NCI-H2227 treated with DMSO at 0.1 percent for 48 hours (cell line): ENCODE data around the gene VRK1.
A peak's percentile ranks its signal among the peaks of the same experiment; 100 is the strongest.
"Not testable (repeated sequence)": the region's sequence is repeated elsewhere in the genome, so short reads cannot be mapped to it uniquely, and the experiment has no call there.

Source experiments
- DNase-seq: peaks from one replicate; lab custom pipeline; 2025; lab: John Stamatoyannopoulos, UW

Gene VRK1

DNA sequence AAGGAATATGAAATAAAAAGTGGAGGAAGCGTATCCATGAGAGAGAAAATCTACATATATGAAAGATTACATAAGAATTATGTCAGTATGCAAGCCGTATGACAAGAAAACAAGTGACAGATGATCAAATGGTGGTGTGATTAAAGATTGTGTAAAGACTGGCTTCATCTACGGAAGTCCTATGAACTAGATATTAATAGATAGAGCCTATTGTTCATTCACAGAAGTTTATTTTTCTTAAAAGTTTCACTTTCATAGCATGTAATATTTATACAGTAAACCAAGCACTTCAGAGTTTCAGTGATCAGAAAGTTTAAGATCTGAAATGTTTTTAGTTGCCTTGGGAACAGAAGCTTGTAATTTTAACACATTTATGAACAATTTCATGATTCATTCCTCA, 84.5 kb downstream of the VRK1 start:
- DNase-seq: no peak

DNA sequence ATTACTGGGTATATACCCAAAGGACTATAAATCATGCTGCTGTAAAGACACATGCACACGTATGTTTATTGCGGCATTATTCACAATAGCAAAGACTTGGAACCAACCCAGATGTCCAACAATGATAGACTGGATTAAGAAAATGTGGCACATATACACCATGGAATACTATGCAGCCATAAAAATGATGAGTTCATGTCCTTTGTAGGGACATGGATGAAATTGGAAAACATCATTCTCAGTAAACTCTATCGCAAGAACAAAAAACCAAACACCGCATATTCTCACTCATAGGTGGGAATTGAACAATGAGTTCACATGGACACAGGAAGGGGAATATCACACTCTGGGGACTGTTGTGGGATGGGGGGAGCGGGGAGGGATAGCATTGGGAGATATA, 86.8 kb downstream of the VRK1 start:
- DNase-seq: not testable (repeated sequence)

DNA sequence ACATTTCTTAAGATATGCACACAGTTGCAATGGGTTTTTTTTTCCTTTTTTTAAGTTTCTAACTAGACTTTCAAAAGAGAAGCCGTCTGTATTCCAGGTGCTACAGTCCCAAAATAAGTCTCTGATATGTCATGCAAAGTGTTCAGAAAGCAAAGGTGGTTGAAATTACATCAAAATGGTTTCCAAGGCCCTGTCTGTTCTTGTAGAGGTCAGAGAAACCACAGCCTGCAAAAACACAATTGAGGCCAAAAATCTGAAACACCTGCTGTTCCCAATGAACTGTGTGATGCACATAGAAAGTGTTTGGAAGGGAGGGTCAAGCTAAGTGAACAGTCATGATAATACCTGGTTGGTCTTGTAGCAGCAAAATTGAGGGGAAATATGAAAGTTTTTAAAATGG, 91.0 kb downstream of the VRK1 start:
- peak; percentile 75 for DNase-seq

DNA sequence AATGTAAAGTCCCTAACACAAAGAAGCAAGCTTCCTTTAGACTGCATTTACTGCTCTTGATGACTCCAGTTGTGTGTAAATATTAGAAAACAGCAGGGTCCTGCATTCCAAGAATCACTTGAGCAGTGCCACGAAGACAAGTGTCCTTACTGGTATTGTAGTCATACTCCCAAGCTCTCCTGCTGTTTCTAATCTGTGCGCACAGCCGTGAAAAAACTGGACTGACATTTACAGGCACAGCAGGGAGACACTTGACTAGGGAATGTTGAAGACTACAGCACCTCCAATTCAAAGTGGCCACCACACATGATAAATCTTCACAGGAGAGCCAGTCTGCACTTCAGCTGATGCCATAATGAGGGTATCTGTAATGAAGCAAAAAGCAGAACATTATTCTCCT, 91.4 kb downstream of the VRK1 start:
- peak; percentile 85 for DNase-seq

- peak; percentile 77 for DNase-seq
Observed at GRCh38 chr14:96889091-96889490, 91.9 kb downstream of the VRK1 start.

GRCh38 chr14:96893966-96894622, 96.9 kb downstream of the VRK1 start:
- no peak for DNase-seq

DNA sequence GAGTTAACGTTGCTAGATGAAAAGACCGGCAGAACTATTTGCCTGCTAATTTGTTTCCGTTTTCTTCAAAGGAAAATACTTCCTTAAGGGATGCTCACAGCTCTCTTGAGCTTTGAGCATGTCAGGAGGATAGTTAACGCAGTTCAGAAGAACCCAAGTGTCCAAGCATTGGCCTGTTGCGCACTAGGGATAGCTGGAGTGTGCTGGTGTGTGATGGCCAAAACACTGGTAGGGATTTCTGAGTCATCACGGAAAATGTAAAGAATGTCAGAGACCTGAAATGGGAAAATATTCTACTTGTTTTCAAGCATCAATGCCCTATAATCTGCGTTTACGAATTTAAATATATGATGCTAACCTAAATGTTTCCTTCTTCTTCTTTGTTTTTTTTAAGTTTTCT, 97.8 kb downstream of the VRK1 start:
- no peak for DNase-seq

DNA sequence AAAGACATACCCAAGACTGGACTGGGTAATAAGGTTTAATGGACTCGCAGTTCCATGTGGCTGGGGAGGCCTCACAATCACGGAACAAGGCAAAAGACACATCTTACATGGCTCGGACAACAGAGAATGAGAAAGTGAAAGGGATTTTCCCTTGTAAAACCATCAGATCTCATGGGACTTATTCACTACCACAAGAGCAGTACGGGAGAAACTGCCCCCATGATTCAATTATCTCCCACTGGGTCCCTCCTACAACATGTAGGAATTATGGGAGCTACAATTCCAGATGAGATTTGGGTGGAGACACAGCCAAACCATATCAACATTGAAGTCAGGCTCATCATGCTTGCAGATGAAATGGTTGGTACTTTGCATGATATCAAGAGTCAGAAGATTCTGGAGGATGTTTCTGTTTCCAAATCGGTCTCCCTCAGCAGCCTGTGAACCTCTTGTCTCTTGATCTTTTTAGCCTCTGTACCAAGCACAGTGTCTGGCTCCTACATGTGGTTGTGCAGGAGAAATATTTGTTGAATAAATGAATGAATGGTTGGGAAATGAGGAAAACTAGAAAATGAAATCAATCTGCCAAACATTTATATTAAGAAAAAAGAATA, 98.6 kb downstream of the VRK1 start:
- no peak for DNase-seq

GRCh38 chr14:96897184-96897583, 100.0 kb downstream of the VRK1 start:
- no peak for DNase-seq

DNA sequence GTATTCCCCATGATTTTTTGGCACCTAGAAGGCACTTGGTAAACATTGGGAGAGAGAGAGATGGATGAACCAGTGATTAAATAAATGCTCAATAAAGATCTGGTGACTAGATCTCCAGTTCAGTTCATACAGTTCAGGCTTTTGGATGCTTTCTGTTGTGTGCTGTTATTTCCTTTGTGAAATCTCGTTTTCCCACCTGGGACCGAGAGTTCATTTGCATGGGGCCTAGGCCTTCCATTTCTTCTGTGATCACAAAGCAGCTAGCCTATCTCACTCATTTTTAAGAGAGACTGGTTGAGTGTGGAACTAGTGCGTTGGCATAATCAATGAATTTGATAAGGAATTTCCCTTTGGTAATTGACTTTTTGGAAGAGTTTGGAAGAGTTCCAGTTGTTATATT, 104.0 kb downstream of the VRK1 start:
- DNase-seq: no peak

DNA sequence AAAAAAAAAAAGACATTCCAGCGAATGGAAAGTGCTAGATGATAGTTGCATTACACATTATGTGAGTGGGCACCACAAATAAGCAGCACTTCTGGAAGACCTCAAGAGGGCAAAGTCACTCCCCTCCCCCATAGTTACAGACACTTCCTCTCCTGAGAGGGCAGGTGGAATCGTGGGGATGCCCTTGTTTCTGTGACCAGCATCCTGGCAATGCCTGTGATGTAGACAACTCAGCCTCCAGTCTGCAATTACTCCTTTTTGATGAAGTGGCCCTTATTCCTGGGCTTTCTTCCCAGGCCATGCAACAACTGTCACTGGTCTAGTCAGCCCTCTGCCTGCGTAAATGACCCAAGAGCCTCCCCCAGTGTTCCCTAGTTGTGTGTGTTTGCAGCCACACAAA, 104.8 kb downstream of the VRK1 start:
- DNase-seq: peak; percentile 16

GRCh38 chr14:96903444-96904023, 106.4 kb downstream of the VRK1 start:
- no peak for DNase-seq

- DNase-seq: no peak
Observed at GRCh38 chr14:96904201-96904600, 107.0 kb downstream of the VRK1 start.

GRCh38 chr14:96905065-96905464, 107.9 kb downstream of the VRK1 start:
- no peak for DNase-seq

DNA sequence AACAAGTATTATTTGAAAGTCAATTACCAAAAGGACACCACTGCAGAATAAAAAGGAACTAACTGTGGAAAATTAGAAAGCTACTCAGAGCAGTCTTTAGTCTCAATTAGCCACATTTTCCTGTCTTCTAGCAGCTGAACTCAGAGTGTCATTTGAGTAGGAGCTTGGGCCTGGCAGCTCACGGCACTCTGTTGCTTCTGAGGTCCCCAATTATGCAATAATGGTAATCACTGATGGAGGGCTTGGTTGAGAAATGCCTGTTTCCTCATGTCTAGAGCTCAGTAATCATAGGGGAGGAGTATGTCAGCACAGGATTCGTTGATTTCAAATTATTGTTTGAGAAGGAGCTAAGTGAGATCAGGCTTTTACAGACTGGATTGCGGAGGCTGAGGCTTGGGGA, 108.6 kb downstream of the VRK1 start:
- DNase-seq: peak; percentile 49

DNA sequence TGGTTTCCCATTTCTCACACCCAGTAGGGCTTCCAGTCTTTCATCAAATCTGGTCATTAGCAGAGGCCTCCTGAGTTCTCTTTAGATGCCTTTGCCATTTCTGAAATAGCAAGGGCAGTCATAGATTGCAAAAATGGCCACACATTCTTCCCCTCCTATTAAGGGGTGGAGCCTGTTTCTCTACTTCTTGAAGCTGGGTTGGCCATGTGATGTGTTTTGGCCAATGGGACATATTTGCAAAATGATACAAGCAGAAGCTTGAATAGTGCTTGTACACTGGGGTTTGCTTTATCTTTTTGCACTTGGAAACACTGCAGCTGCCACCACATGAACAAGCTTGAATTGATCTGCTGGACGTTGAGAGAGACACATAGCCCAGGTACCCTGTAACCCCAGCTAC, 109.3 kb downstream of the VRK1 start:
- no peak for DNase-seq

DNA sequence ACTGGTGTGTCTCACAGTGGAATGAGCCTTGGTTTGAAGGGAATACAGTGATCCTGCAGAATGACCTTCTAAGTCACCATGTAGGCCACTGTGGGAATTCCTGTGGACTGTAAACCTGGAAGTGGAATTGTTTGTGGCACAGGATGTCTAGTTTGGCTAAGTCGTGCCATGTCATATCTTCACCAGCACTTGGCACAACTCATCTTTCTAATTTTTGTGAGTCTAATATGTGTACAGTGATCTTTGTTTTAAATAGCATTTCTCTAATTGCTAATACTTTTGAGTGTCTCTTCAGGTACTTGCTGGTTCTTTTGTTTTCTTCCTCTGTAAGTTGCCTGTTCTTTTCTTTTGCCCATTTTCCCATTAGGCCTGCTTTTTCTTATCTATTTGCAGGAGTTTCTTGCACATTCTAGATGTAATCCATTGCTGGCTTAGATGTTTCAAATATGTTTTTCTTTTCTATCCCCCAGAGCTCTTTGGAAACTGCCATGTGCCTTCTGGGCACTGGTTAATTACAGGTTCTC, 112.7 kb downstream of the VRK1 start:
- no peak for DNase-seq

GRCh38 chr14:96911499-96912149, 114.4 kb downstream of the VRK1 start:
- no peak for DNase-seq

DNA sequence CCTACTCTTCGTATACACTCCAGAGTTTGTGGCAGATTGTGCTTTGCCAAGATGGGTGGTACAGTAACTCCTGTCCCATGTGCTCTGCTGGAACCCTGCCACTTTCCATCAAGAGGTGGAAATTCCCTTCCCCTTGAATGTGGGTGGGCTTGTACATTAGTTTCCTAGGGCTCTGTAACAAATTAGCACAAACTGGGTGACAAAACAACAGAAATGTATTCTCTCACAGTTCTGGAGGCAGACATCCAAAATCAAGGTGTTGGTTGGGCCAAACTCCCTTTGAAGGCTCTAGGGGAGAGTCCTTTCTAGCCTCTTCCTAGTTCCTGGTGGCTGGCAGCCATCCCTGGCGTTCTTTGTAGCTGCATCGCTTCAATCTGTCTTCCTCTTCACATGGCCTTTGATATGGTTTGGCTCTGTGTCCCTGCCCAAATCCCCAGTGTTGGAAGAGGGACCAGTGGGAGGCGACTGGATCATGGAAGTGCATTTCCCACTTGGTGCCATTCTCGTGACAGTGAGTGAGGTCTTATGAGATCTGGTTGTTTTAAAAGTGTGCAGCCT, 117.5 kb downstream of the VRK1 start:
- DNase-seq: no peak

- no peak for DNase-seq
Observed at GRCh38 chr14:96915478-96915877, 118.3 kb downstream of the VRK1 start.

DNA sequence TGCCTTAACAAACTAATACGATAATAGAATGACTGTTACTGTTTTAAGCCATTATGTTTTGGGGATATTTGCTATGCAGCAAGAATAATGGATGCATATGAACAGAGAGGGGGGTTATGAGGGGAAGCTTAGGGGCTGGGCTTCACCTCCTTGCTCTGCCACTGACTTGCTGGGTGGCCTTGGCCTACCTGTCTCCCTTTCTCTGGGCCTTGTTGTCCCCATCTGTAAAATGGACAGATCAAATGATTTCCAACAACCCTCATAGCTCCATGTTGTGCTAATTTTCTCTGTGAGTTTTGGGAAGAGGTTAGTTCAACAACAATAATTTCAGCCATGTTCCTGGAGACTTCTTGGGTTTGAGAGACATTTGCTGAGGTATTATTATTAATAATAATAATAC, 119.6 kb downstream of the VRK1 start:
- no peak for DNase-seq

DNA sequence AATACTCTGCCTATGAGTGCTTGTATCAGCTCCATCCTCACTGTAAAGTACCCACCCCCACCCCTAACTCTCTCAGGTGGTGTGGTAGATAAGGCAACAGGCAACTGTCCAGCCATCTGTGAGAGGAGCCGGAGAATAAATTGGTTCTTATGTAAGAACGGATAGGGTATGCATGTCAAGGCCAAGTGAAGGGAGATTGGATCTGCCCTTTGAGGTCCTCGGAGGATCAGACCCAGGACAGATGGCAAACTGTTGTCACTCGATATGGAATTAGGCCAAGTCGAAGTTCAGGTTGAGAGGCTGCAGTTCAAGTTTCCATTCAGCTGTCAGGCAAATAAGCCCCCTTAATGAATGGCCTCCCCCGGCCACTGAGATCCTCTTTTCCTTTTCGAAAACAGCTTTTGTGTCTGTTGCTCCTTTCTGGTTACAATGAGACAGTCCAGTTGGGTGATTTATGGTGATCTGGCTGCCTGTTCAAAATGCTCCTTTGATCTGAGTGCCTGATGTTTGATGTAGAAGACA, 120.3 kb downstream of the VRK1 start:
- no peak for DNase-seq
